Lower lobe of right lung (tissue), 2 donors: ENCODE measurements around the gene HCRTR1. TPM values are rescaled to one million over a fixed set of nuclear protein-coding genes. Genes with fewer than 3 reads are reported as not detected.

Source experiments
- ATAC-seq, 2 donors: fragments of 200-7000 bp; cut with Tn5 transposase; one replicate each; pipeline ENCODE4 v1.9.1; 2020 to 2022; ENCODE audit warnings: mild to moderate bottlenecking in 2 of 2, moderate library complexity in 2 of 2
- DNase-seq: peaks from one replicate; pipeline ENCODE4 v3.0.0-alpha.2; 2020
- H3K27ac ChIP-seq: fragments of 200-600 bp; one replicate; pipeline ENCODE4 v1.8.0; 2022
- H3K27me3 ChIP-seq: fragments of 200-600 bp; one replicate; pipeline ENCODE4 v1.8.0; 2022; ENCODE audit warnings: low read depth
- H3K36me3 ChIP-seq: fragments of 200-600 bp; one replicate; pipeline ENCODE4 v1.8.0; 2022; ENCODE audit warnings: mild to moderate bottlenecking
- H3K4me1 ChIP-seq: fragments of 200-600 bp; one replicate; pipeline ENCODE4 v1.8.0; 2022
- H3K4me3 ChIP-seq: fragments of 200-600 bp; one replicate; pipeline ENCODE4 v1.8.0; 2022; ENCODE audit warnings: mild to moderate bottlenecking
- H3K9me3 ChIP-seq: fragments of 200-600 bp; one replicate; pipeline ENCODE4 v1.8.0; 2022
- CTCF ChIP-seq: fragments of 200-600 bp; IDR thresholded peaks from one replicate; pipeline ENCODE4 v1.8.0; 2022; ENCODE audit warnings: antibody characterized with exemption, mild to moderate bottlenecking
- intact Hi-C: fragments of 100-400 bp; cut with DNase I; formaldehyde crosslinking; loops from one replicate; pipeline ENCODE4 v1.11.0; 2022
- total RNA-seq: library from RNA; stranded (reverse); fragmentation: NEBNext Ultra II Directional; extraction: Animal tissue kit (Norgen Biotek cat#: 25700); gene quantifications from one replicate; pipeline ENCODE4 v1.2.1, GENCODE V29; 2021
- donor health status: DM: no; HTN: yes; CAD: no; lungs with severe emphysema.

The HCRTR1 gene
- total RNA-seq, 1 donor from 2014 or later, result not detected

DNA sequence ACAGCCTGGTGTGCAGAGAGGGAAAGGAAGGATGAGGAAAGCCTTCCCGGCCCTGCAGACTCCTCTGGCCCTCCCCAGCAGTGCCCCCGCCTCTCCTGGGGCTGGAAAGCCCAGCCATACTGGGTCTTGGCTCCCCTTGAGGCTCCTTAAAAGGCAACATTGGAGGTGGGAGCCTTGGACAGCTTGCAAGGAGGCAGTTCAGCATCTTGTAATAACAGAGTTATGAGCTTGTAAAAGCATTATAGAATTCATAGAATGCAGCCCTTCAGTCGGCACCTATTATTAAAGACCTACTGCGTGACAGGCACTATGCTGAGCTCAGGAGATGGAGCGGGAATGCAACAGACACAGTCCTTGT lies 37.0 kb upstream of the HCRTR1 start:
- Histone ChIP-seq H3K4me1 (peaks cover 40% of the 10 kb centered on the region), H3K36me3 (peaks cover 18% of the 10 kb centered on the region), H3K27ac (peak overlapping the region; percentile 60), H3K27me3 (peaks cover 6% of the 10 kb centered on the region), H3K9me3 (no peaks in the 10 kb centered on the region), H3K4me3 (peak overlapping the region; percentile 31)
- no peak for TF ChIP-seq CTCF
- intact Hi-C loops, result no loop called here
- no peak for ATAC-seq
- DNase-seq, result no peak

DNA sequence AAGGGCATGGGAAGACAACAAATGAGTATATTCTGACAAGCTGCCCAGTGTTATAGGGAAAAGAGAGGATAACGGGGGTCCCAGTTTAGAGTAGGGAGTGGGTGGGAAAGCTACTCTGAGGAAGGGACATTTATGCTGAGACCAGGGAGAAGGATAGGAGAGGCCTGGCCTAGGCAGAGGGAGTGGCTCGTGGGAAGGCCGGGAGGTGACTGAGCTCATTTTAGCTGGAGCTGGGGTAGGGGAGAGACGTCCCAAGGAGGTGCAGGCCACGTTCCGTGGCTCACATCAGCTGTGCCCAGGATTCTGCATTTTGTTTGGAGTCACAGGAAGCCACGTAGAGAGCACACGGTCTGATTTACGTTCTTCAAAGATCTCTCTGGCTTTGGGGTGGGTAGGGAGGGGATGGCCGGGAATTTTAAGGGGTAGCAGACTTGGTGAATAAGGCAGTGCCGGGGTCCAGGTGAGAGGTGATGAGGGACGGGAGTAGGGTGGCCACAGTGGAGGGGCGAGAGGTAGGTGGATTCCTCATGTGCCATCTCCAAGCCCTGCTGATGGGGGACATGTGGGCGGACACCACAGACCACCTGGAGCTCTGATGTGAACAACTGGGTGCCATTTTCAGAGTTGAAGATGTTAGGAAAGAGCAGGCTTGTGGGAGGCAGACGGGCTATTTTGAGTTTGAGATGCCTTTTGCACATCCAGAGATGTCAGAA lies 36.4 kb upstream of the HCRTR1 start:
- intact Hi-C loops, result no loop called here
- DNase-seq (no peak), ATAC-seq (no peak)
- H3K9me3 ChIP-seq, result no peaks in the 10 kb centered on the region
- H3K36me3 ChIP-seq, result peaks cover 19% of the 10 kb centered on the region
- peak overlapping the region; percentile 31 for H3K4me3 ChIP-seq
- peaks cover 35% of the 10 kb centered on the region for H3K4me1 ChIP-seq
- H3K27ac ChIP-seq, result peak overlapping the region; percentile 60
- TF ChIP-seq CTCF, result no peak
- peaks cover 6% of the 10 kb centered on the region for H3K27me3 ChIP-seq

DNA sequence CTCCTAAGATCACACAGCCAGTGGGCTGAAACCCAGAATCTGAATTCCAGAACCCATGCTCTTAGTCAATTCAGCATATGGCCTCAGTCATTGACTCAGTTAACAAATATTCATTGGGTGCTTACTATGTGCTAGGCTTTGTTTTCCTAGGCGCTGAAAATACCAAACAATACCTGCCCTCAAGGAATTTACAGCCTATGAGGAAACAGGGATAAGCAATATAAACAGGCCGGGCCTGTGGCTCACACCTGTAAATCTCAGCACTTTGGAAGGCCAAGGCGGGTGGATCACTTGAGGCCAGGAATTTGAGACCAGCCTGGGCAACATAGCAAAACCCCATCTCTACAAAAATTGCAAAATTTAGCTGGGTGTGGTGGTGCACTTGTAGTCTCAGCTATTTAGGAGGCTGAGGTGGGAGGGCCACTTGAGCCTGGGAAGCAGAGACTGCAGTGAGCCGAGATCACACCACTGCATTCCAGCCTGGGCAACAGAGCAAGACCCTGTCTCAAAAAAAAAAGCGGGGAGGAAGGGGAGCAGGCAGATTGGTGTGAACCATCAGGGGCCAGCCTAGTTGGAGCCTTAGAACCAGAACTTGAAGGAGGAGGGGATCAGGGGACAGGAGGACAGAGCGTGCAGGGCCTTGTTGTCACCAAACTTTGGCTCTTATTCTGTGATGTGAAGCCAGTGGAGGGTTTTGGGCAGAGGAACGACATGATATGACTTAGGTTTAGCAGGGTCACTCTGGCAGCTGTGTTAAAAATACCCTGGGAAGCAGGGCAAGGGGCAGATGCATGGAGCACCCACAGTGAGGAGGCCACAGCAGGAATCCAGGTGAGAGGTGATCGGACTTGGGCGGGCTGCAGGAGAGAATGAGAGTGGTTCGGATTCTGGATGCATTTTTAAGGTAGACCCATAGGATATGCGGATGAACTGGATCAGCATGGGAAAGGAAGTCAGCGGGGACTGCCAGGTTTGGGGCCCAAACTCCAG lies 35.4 kb upstream of the HCRTR1 start:
- DNase-seq (no peak), ATAC-seq (no peak)
- intact Hi-C loops, result no loop called here
- TF ChIP-seq CTCF, result no peak
- H3K4me1 ChIP-seq, result peaks cover 32% of the 10 kb centered on the region
- no peaks in the 10 kb centered on the region for H3K9me3 ChIP-seq
- peaks cover 26% of the 10 kb centered on the region for H3K36me3 ChIP-seq
- H3K27me3 ChIP-seq, result peaks cover 4% of the 10 kb centered on the region
- peak overlapping the region; percentile 60 for H3K27ac ChIP-seq
- no peak overlapping the region for H3K4me3 ChIP-seq

DNA sequence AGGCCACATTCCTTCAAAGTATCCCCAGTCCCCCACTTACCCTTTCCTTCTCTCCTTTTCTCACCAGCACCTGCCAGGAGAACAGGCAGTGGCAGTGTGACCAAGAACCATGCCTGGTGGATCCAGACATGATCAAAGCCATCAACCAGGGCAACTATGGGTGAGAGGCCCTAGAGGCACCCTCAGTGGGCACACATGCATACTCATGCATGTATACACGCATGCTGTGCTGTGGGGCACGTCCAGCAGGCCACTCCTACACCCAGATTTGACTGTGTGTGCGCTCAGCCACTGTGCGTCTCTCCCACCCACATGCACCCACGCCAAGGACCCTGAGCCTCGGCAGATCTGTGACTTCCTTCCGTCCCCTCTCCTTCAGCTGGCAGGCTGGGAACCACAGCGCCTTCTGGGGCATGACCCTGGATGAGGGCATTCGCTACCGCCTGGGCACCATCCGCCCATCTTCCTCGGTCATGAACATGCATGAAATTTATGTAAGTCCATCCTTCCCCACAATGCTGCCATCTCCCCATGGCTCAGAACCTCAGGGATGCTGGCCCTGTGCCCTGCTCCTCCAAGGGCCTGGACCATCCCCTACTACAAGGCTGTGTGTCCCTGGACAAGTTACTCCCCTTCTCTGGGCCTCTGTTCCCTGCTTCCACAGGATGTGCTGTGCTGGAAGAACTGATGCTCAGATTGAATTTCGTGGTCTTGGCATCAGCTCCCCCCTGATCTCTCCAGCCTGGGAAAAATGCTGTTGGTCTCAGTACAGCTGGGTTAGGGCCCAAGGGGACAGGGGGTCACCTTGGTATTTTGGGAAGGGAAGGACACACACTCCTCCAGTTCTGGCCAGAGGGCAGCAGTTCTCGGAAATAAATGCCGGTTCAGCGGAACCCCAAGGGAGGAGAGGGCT lies 34.2 kb upstream of the HCRTR1 start:
- H3K27me3 ChIP-seq, result peaks cover 6% of the 10 kb centered on the region
- TF ChIP-seq CTCF, result no peak
- peaks cover 39% of the 10 kb centered on the region for H3K4me1 ChIP-seq
- H3K27ac ChIP-seq, result peak overlapping the region; percentile 60
- ATAC-seq, result no peak
- intact Hi-C loops, result no loop called here
- peak overlapping the region; percentile 19 for H3K4me3 ChIP-seq
- no peak for DNase-seq
- no peaks in the 10 kb centered on the region for H3K9me3 ChIP-seq
- peaks cover 29% of the 10 kb centered on the region for H3K36me3 ChIP-seq
